ENCODE results near the gene DPM3. TPM values are rescaled to one million over a fixed set of nuclear protein-coding genes. Genes with fewer than 3 reads are reported as not detected.

Gene DPM3
- total and polyA plus RNA-seq, 2 of the 4 experiments (the other 2 are of a cell fraction): 29.0 to 129 TPM

- H3K4me1 ChIP-seq (ENCODE audit: control insufficient read depth, insufficient read depth, low read length): no peaks in the 10 kb centered on the region; the same call in none of the 2 replicates
- no peak overlapping the region for H2BK15ac ChIP-seq (ENCODE audit: low read depth, low read length)
- in situ Hi-C loops (cut with MboI; ENCODE audit: low sequenced_read_pairs) (no loop called here), dilution Hi-C loops (cut with HindIII; ENCODE audit: low sequenced_read_pairs, unreplicated experiment) (no loop called here), intact Hi-C loops (cut with micrococcal nuclease) (loop anchor here (10.0 kb wide), 2 partner anchors 204 to 416 kb away; partner anchors contain the start of genes CKS1B and SHC1)
- H3K18ac ChIP-seq (ENCODE audit: low read depth, low read length): no peak overlapping the region
- ChIA-PET CTCF (interaction anchor here (1.2 kb wide), 1 partner anchor 11 kb away, joined by 3 read pairs; no protein-coding TSS in a partner anchor), POLR2A (ENCODE audit: unreplicated experiment) (no interaction called here)
- peaks cover 2% of the 10 kb centered on the region; the same call in 1 of the 2 replicates for H3K9me1 ChIP-seq (ENCODE audit: insufficient read depth, low read length)
- H3K36me3 ChIP-seq (ENCODE audit: control insufficient read depth, insufficient read depth, low read length): peaks cover 43% of the 10 kb centered on the region
- no peak overlapping the region for H3K14ac ChIP-seq (replicated peaks; ENCODE audit: low read depth, low read length)
- no peak overlapping the region for H2BK20ac ChIP-seq (ENCODE audit: low read depth, low read length)
- H3K4me3 ChIP-seq (ENCODE audit: insufficient read depth, low read depth, low read length): no peak overlapping the region
- H3K27me3 ChIP-seq (ENCODE audit: control insufficient read depth, insufficient read depth, low read length): no peaks in the 10 kb centered on the region
- WGBS, 2 experiments (ENCODE audit: extremely low coverage in 2 of 2, insufficient read length in 1 of 2): 91% methylated on average over 9 of the region's 30 CpGs; no CpG with 5 or more reads in 1 of the 2 experiments
- H4K5ac ChIP-seq (ENCODE audit: low read depth, low read length): no peak overlapping the region
- BruUV-seq (replicated peaks): no TSS peak
- H4K91ac ChIP-seq (ENCODE audit: insufficient read depth, low read depth, low read length): no peak overlapping the region
- H2BK5ac ChIP-seq (ENCODE audit: low read depth, low read length, poor library complexity, severe bottlenecking): no peak overlapping the region
- H3K27ac ChIP-seq (ENCODE audit: insufficient read depth, low read length): no peak overlapping the region
- no peaks in the 10 kb centered on the region for H4K20me1 ChIP-seq (ENCODE audit: insufficient read depth, low read length)
- no peak overlapping the region for H3K56ac ChIP-seq (ENCODE audit: extremely low read depth, insufficient read depth, low read length)
- peaks cover 0 to 24% of the 10 kb centered on the region in 2 experiments; a peak in 3 of 4 replicates for H3K79me1 ChIP-seq (ENCODE audit: low read depth in 1 of 2, low read length in 2 of 2)
- no peak overlapping the region for H3K9ac ChIP-seq (ENCODE audit: low read depth, low read length)
- TF ChIP-seq MXI1 (IDR thresholded peaks at IDR 0.05; ENCODE audit: borderline replicate concordance, low read depth, low read length) (no peak), FOS (IDR thresholded peaks at IDR 0.05; ENCODE audit: low read depth, low read length) (no peak), CEBPB (IDR thresholded peaks at IDR 0.05; ENCODE audit: low read depth, low read length) (peak; percentile 49; the same call in 1 of the 2 replicates)
- no peak overlapping the region for H2AK5ac ChIP-seq (ENCODE audit: low read depth, low read length)
- no peak overlapping the region for H2AK9ac ChIP-seq (replicated peaks; ENCODE audit: low read depth, low read length, poor library complexity)
- ATAC-seq (ENCODE audit: low read depth) (no peak), DNase-seq (no peak)
- H3K23ac ChIP-seq (ENCODE audit: low read depth, low read length): no peak overlapping the region
- H3K4me2 ChIP-seq (ENCODE audit: low read depth, low read length): no peak overlapping the region
- no peak overlapping the region for H2AFZ ChIP-seq (replicated peaks; ENCODE audit: low read length, poor library complexity)
- no peaks in the 10 kb centered on the region for H3K9me3 ChIP-seq (ENCODE audit: control insufficient read depth, insufficient read depth, low read length)
- no peak overlapping the region for H2BK120ac ChIP-seq (ENCODE audit: low read depth, low read length)
- no peak overlapping the region for H4K8ac ChIP-seq (ENCODE audit: low read depth in 2 of 2, low read length in 2 of 2)
- no peak overlapping the region for H3K4ac ChIP-seq (ENCODE audit: low read depth, low read length)
Measured at GRCh38 chr1:155178441-155179111, 38.2 kb upstream of the DPM3 start.
